ENCODE measurements around the gene EPS8L2.

GRCh38 chr11:776263-776560 is 70.2 kb downstream of the EPS8L2 start:
- no peak for TF ChIP-seq ZNF274 (IDR thresholded peaks at IDR 0.05; ENCODE audit: low read depth, low read length)
- no peak for TF ChIP-seq YY1 (IDR thresholded peaks at IDR 0.05; ENCODE audit: insufficient read depth, insufficient read length)

All from NT2/D1 (cell line).